A549 (cell line): ENCODE measurements around the gene MTMR12. TPM values are rescaled to one million over a fixed set of nuclear protein-coding genes. Genes with fewer than 3 reads are reported as not detected.

Experiments used
- ATAC-seq, 2 experiments: fragments of 200-7000 bp in 1 of 2; fragments of >200 bp in 1 of 2; cut with Nextera tagmentation in 1 of 2; cut with Tn5 transposase in 1 of 2; 3 replicates each; pipeline versions ENCODE4 v1.8.0 to v1.9.1; 2018 to 2020; ENCODE audit warnings: mild to moderate bottlenecking in 1 of 2, moderate library complexity in 1 of 2
- CTCF ChIA-PET: fragments of 300-600 bp; sonication (Branson Sonifier 250); formaldehyde crosslinking; extraction: SDS; loops from one replicate; lab custom pipeline; 2021; ENCODE audit warnings: antibody characterized with exemption, inconsistent platforms; lab: Yijun Ruan, JAX
- POLR2A ChIA-PET: fragments of 350-600 bp; formaldehyde crosslinking; extraction: SDS; loops from one replicate; lab custom pipeline; 2021; ENCODE audit warnings: antibody characterized with exemption, inconsistent platforms; lab: Yijun Ruan, JAX
- DNase-seq, 2 experiments: peaks; one replicate each; pipeline versions ENCODE4 v3.0.0 to v3.0.0-alpha.2; 2011 to 2016; ENCODE audit warnings: low read depth in 1 of 2, low spot score in 1 of 2
- FAIRE-seq: peaks from 2 replicates; lab custom pipeline; 2011; peaks lifted over from hg19 to GRCh38; lab: Jason Lieb, UNC
- H3K27ac ChIP-seq, 2 experiments: fragments of >200 bp; sonication (Bioruptor Twin); formaldehyde crosslinking; 3 replicates each; pipeline ENCODE4 v1.5.1; 2016 to 2017
- H3K4me1 ChIP-seq: fragments of >200 bp; sonication (Bioruptor Twin); formaldehyde crosslinking; 3 replicates; pipeline ENCODE4 v1.6.1; 2016
- H3K4me2 ChIP-seq: fragments of >200 bp; sonication (Bioruptor Twin); formaldehyde crosslinking; 3 replicates; pipeline ENCODE4 v1.6.1; 2016
- H3K4me3 ChIP-seq: fragments of >200 bp; sonication (Bioruptor Twin); formaldehyde crosslinking; 3 replicates; pipeline ENCODE4 v1.5.1; 2016
- H3K9me3 ChIP-seq: fragments of >200 bp; sonication (Bioruptor Twin); formaldehyde crosslinking; 3 replicates; pipeline ENCODE4 v1.6.1; 2016
- BHLHE40 ChIP-seq: IDR thresholded peaks from 2 replicates; pipeline ENCODE4 v1.6.1; 2012; ENCODE audit warnings: low read depth, low read length, inconsistent platforms
- CBX2 ChIP-seq: fragments of 200-600 bp; sonication (generic); IDR thresholded peaks from 2 replicates; pipeline ENCODE4 v1.6.1; 2016; ENCODE audit warnings: low read depth, mild to moderate bottlenecking, borderline replicate concordance
- CBX8 ChIP-seq: fragments of 200-600 bp; sonication (generic); IDR thresholded peaks from 2 replicates; pipeline ENCODE4 v1.6.1; 2016
- CEBPB ChIP-seq, 2 experiments: fragments of >200 bp in 1 of 2; sonication (Bioruptor Twin) in 1 of 2; formaldehyde crosslinking in 1 of 2; IDR thresholded peaks; 2 replicates each; pipeline ENCODE4 v1.6.1; 2012 to 2016
- CHD2 ChIP-seq: fragments of 150-350 bp; IDR thresholded peaks from 2 replicates; pipeline ENCODE4 v1.6.1; 2014; ENCODE audit warnings: low read length; ENCODE audit not compliant: partially characterized antibody
- ELK1 ChIP-seq: fragments of 150-350 bp; IDR thresholded peaks from 2 replicates; pipeline ENCODE4 v1.6.1; 2014; ENCODE audit warnings: low read depth, mild to moderate bottlenecking, low read length
- ESRRA ChIP-seq: fragments of 150-350 bp; IDR thresholded peaks from 2 replicates; pipeline ENCODE4 v1.6.1; 2014; ENCODE audit warnings: mild to moderate bottlenecking, low read length, borderline replicate concordance
- FOSB ChIP-seq: fragments of 250-450 bp; sonication (Bioruptor Pico); IDR thresholded peaks from 2 replicates; pipeline ENCODE4 v1.5.0; 2020; ENCODE audit warnings: mild to moderate bottlenecking, moderate library complexity
- HDAC2 ChIP-seq: fragments of 200-600 bp; sonication (generic); IDR thresholded peaks from 2 replicates; pipeline ENCODE4 v1.6.1; 2016
- HEYL ChIP-seq: fragments of 250-450 bp; sonication (Bioruptor Pico); IDR thresholded peaks from 2 replicates; pipeline ENCODE4 v1.8.0; 2021; ENCODE audit warnings: mild to moderate bottlenecking, moderate library complexity
- HMGXB4 ChIP-seq: fragments of 250-450 bp; sonication (Bioruptor Pico); IDR thresholded peaks from 2 replicates; pipeline ENCODE4 v1.5.0; 2021; ENCODE audit warnings: mild to moderate bottlenecking, moderate library complexity, borderline replicate concordance
- HOXB5 ChIP-seq: fragments of 250-450 bp; sonication (Bioruptor Pico); IDR thresholded peaks from 2 replicates; pipeline ENCODE4 v1.5.0; 2020; ENCODE audit warnings: mild to moderate bottlenecking, moderate library complexity
- JUN ChIP-seq, 2 experiments: fragments of >200 bp; sonication (Bioruptor Twin); formaldehyde crosslinking; IDR thresholded peaks; 2 replicates in 1 of 2; 3 replicates in 1 of 2; pipeline ENCODE4 v1.6.1; 2016 to 2017
- JUNB ChIP-seq: fragments of >200 bp; sonication (Bioruptor Twin); formaldehyde crosslinking; IDR thresholded peaks from 2 replicates; pipeline ENCODE4 v1.6.1; 2016
- KDM5A ChIP-seq: fragments of 200-600 bp; sonication (generic); IDR thresholded peaks from 2 replicates; pipeline ENCODE4 v1.6.1; 2016; ENCODE audit warnings: antibody characterized with exemption, mild to moderate bottlenecking
- MAFK ChIP-seq: fragments of 450-650 bp; IDR thresholded peaks from 2 replicates; pipeline ENCODE4 v1.6.1; 2014; ENCODE audit not compliant: partially characterized antibody
- NPAS2 ChIP-seq: fragments of 250-450 bp; sonication (Bioruptor Pico); IDR thresholded peaks from 2 replicates; pipeline ENCODE4 v1.8.0; 2022; ENCODE audit warnings: mild to moderate bottlenecking, moderate library complexity, borderline replicate concordance
- PBX3 ChIP-seq: IDR thresholded peaks from 2 replicates; pipeline ENCODE4 v1.6.1; 2012
- POLR2A ChIP-seq: IDR thresholded peaks from 2 replicates; pipeline ENCODE4 v1.6.1; 2012; ENCODE audit warnings: mild to moderate bottlenecking, low read length
- POLR2AphosphoS2 ChIP-seq: conservative IDR thresholded peaks from 2 replicates; pipeline ENCODE4 v1.6.1; 2012; ENCODE audit warnings: low read length, improper control_type of control experiment, inconsistent platforms
- RNF2 ChIP-seq: fragments of 200-600 bp; sonication (generic); IDR thresholded peaks from 2 replicates; pipeline ENCODE4 v1.6.1; 2016; ENCODE audit warnings: low read depth, mild to moderate bottlenecking, antibody characterized with exemption, moderate library complexity, borderline replicate concordance
- TP53 ChIP-seq: fragments of 250-450 bp; sonication (Bioruptor Pico); IDR thresholded peaks from 2 replicates; pipeline ENCODE4 v1.5.0; 2021; ENCODE audit warnings: mild to moderate bottlenecking, moderate library complexity
- USF2 ChIP-seq: fragments of 450-650 bp; IDR thresholded peaks from 2 replicates; pipeline ENCODE4 v1.6.1; 2014; ENCODE audit warnings: antibody characterized with exemption
- ZFP36 ChIP-seq: fragments of 450-650 bp; IDR thresholded peaks from 2 replicates; pipeline ENCODE4 v1.6.1; 2014; ENCODE audit warnings: borderline replicate concordance; ENCODE audit not compliant: partially characterized antibody
- ZNF302 ChIP-seq: fragments of 250-450 bp; sonication (Bioruptor Pico); IDR thresholded peaks from 2 replicates; pipeline ENCODE4 v1.9.0; 2021; ENCODE audit warnings: inconsistent platforms, mild to moderate bottlenecking, moderate library complexity
- ZSCAN20 ChIP-seq: fragments of 250-450 bp; sonication (Bioruptor Pico); IDR thresholded peaks from 2 replicates; pipeline ENCODE4 v1.8.0; 2022; ENCODE audit warnings: mild to moderate bottlenecking, moderate library complexity
- WGBS: methylation state at CpG from one replicate; pipeline ENCODE4 v1.1.6; 2017; ENCODE audit errors: missing lambda C conversion rate; 5-methylcytosine and 5-hydroxymethylcytosine counted together
- polyA plus RNA-seq, 4 experiments: library from polyadenylated mRNA; depleted of rRNA in 3 of 4; stranded (reverse); fragments of >200 nt; fragmentation: RNase III in 1 of 4; extraction: RNeasy Plus Mini Kit Qiagen cat#74134 plus additional on column Dnase treatment in 1 of 4; gene quantifications; 2 replicates in 3 of 4; 3 replicates in 1 of 4; pipeline ENCODE4 v1.2.3, GENCODE V29; 2011 to 2017

The MTMR12 gene
- polyA plus RNA-seq, 2 of the 4 experiments (the other 2 are of a cell fraction) = 14.3 to 29.8 TPM

- no peak overlapping the region for H3K27ac ChIP-seq
- ATAC-seq (no peak), FAIRE-seq (no peak)
Measured at GRCh38 chr5:32357658-32358057, 44.9 kb upstream of the MTMR12 start.

GRCh38 chr5:32355686-32356085, 42.9 kb upstream of the MTMR12 start:
- CTCF ChIA-PET = interaction anchor here (1.3 to 1.5 kb wide), 2 partner anchors 12 to 27 kb away, joined by 4 read pairs; no protein-coding TSS in a partner anchor
- H3K9me3 ChIP-seq = no peaks in the 10 kb centered on the region
- ATAC-seq = no peak
- no peaks in the 10 kb centered on the region for H3K4me1 ChIP-seq
- H3K4me2 ChIP-seq = no peak overlapping the region
- TF ChIP-seq TP53 (CRISPR knock-in tag) = no peak
- TF ChIP-seq BHLHE40 = no peak
- TF ChIP-seq, all 56 proteins: peak for 0
- no peak for FAIRE-seq
- H3K4me3 ChIP-seq = no peak overlapping the region
- no peak for DNase-seq
- no peak overlapping the region for H3K27ac ChIP-seq
- WGBS = 95% methylated on average over 4 of the region's 4 CpGs
- POLR2A ChIA-PET = no interaction called here

More at GRCh38 chr5:32357658-32358057, 44.9 kb upstream of the MTMR12 start:
- Histone ChIP-seq H3K4me1 (no peaks in the 10 kb centered on the region), H3K9me3 (no peaks in the 10 kb centered on the region), H3K4me3 (no peak overlapping the region)
- POLR2A ChIA-PET = no interaction called here
- CTCF ChIA-PET = interaction anchor here (0.9 to 1.0 kb wide), 2 partner anchors 9 to 227 kb away, joined by 3 to 4 read pairs; no protein-coding TSS in a partner anchor
- no peak for DNase-seq
- TF ChIP-seq JUN (IDR thresholded peaks at IDR 0.05) = no peak
- no peak for TF ChIP-seq ELK1
- no peak for TF ChIP-seq ZSCAN20
- TF ChIP-seq JUNB = no peak
- no peak for TF ChIP-seq BHLHE40
- no peak for TF ChIP-seq POLR2AphosphoS2
- no peak for TF ChIP-seq KDM5A
- no peak for TF ChIP-seq USF2
- TF ChIP-seq CBX2 = no peak
- no peak for TF ChIP-seq HDAC2
- TF ChIP-seq HMGXB4 (CRISPR knock-in tag) = no peak
- no peak for TF ChIP-seq PBX3
- TF ChIP-seq, all 56 proteins: peak for 0
- no peak overlapping the region for H3K4me2 ChIP-seq

GRCh38 chr5:32353420-32353819, 40.7 kb upstream of the MTMR12 start:
- no peak overlapping the region for H3K4me2 ChIP-seq
- ChIA-PET CTCF (no interaction called here), POLR2A (no interaction called here)
- ATAC-seq (no peak), DNase-seq (no peak), FAIRE-seq (no peak)
- 93% methylated on average over 9 of the region's 9 CpGs for WGBS
- H3K4me1 ChIP-seq = no peaks in the 10 kb centered on the region
- H3K27ac ChIP-seq = no peak overlapping the region
- H3K9me3 ChIP-seq = no peaks in the 10 kb centered on the region
- TF ChIP-seq CEBPB (IDR thresholded peaks at IDR 0.05) = no peak
- no peak for TF ChIP-seq POLR2A
- TF ChIP-seq POLR2AphosphoS2 = no peak
- TF ChIP-seq CHD2 = no peak
- no peak for TF ChIP-seq RNF2
- no peak for TF ChIP-seq BHLHE40
- no peak for TF ChIP-seq HMGXB4 (CRISPR knock-in tag)
- TF ChIP-seq ZFP36 = no peak
- no peak for TF ChIP-seq ELK1
- no peak for TF ChIP-seq HEYL (CRISPR knock-in tag)
- TF ChIP-seq HOXB5 = no peak
- no peak for TF ChIP-seq JUN (IDR thresholded peaks at IDR 0.05)
- no peak for TF ChIP-seq MAFK
- no peak for TF ChIP-seq CBX8
- no peak for TF ChIP-seq NPAS2 (CRISPR knock-in tag)
- no peak for TF ChIP-seq ZNF302
- no peak for TF ChIP-seq ESRRA
- no peak for TF ChIP-seq TP53 (CRISPR knock-in tag)
- TF ChIP-seq FOSB = no peak
- no peak overlapping the region for H3K4me3 ChIP-seq
